GM18507 (cell line): ENCODE data around the gene COL13A1.

ENCODE experiments used
- DNase-seq: peaks from one replicate; pipeline ENCODE4 v3.0.0; 2011; ENCODE audit warnings: low read depth; ENCODE audit not compliant: insufficient read length; ENCODE audit errors: extremely low spot score
- FAIRE-seq: peaks from 2 replicates; lab custom pipeline; 2011; peaks lifted over from hg19 to GRCh38; lab: Jason Lieb, UNC

The COL13A1 gene

GRCh38 chr10:69897432-69897831 lies 95.7 kb downstream of the COL13A1 start:
- DNase-seq = no peak
- FAIRE-seq = no peak

GRCh38 chr10:69897999-69898398 lies 96.3 kb downstream of the COL13A1 start:
- DNase-seq (no peak), FAIRE-seq (no peak)

DNA sequence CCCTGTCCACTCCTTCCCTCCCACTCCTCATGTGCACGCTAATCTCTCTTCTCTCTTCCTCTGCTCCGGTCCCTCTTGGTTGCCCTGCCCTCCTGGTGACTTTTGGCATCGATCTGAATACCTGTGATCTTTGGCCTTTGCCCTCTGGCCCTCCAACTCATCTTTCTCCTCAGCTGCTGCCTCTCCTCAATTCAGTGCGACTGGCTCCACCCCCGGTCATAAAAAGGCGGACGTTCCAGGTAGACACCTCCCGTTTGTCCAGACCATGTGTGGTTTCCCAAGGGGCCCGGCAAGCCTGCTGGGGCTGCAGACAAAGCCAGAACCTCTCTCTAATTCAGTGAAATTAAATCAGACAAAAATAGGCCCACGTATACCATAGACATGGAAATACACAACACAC lies 96.8 kb downstream of the COL13A1 start:
- no peak for DNase-seq
- no peak for FAIRE-seq

- no peak for FAIRE-seq
Measured at GRCh38 chr10:69898941-69899340, 97.2 kb downstream of the COL13A1 start.

GRCh38 chr10:69899727-69900595 lies 98.3 kb downstream of the COL13A1 start:
- FAIRE-seq (no peak), DNase-seq (no peak)

More at GRCh38 chr10:69898941-69899340, 97.2 kb downstream of the COL13A1 start:
- no peak for DNase-seq

GRCh38 chr10:69901022-69901421 lies 99.3 kb downstream of the COL13A1 start:
- FAIRE-seq = no peak
- no peak for DNase-seq

DNA sequence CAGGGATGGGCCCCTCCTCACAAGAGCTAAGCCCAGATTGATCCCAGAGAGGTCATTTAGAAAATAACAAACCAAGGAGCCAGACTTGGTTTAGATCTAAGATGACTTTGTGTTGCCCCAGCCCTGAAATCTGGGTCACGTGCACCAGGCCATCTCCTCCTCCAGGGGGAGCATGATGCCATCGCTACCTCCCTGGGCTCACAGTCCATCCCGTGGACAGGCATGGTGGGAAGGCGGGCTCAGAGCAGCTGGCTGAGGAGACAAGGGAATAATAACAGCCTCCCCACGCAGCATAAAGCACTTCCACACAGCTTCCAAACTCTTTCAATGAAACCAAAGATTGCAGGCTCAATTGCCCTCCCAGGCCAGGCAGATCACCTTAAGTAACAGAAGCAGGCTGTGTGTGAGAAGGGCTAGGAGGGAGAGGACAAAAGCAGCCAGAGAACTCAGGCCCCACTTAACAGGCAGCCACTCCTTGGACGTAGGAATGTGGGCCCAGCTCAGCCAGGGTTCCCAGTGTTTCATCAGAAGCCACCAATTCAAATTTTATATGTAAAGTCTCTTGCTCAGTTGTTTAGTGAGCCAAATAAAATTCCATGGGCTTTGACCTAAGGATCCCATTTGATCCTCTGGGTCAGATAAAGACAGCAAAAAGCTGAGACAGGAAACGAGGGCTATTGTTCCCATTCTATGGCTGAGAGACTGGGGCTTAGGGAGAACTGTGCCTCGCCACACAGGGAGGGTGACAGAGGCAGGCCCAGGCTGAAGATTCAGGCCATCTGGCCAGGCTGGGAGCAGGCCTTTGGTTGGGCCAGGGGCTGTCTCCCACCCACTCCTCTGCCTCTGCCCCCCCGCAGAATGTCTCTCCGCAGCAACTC lies 100.2 kb downstream of the COL13A1 start:
- DNase-seq = peak; percentile 11

GRCh38 chr10:69902835-69903535 lies 101.3 kb downstream of the COL13A1 start:
- DNase-seq = no peak
- no peak for FAIRE-seq

More for the DNA sequence above, 100.2 kb downstream of the COL13A1 start:
- FAIRE-seq = no peak

GRCh38 chr10:69904533-69904932 lies 102.8 kb downstream of the COL13A1 start:
- DNase-seq (no peak), FAIRE-seq (no peak)

- no peak for DNase-seq
- FAIRE-seq = no peak
Measured at GRCh38 chr10:69906425-69906824, 104.7 kb downstream of the COL13A1 start.

DNA sequence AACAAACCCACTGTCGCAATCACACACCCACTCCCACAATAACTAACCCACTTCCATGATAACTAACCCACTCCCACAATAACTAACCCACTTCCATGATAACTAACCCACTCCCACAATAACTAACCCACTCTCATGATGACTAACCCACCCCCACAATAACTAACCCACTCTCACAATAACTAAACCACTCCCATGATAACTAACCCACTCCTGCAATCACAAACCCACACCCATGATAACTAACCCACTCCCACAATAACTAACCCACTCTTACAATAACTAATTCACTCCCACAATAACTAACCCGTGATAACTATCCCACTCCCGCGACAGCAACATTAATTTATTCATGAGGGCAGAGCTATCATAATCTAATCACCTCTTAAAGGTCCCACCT lies 105.8 kb downstream of the COL13A1 start:
- DNase-seq (no peak), FAIRE-seq (no peak)

DNA sequence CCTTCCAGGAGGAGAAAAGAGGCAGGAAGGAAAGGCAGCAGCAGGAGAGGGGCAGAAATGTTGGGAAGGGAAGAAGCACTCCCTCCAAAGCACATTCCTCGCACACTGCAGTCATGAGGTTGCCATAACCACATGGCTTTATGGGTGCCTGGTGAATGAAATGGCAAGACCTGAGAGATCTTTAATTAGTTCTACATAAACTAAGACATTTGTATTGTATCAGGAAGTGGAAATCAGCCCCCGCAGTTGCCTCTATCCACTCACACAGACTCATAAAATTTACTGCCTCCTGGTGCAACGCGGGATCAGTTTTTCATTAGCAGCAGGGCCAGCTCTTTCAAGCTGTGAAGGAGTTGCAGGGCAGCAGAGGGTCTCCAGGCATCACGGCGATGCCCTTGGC lies 106.4 kb downstream of the COL13A1 start:
- DNase-seq (no peak), FAIRE-seq (no peak)

DNA sequence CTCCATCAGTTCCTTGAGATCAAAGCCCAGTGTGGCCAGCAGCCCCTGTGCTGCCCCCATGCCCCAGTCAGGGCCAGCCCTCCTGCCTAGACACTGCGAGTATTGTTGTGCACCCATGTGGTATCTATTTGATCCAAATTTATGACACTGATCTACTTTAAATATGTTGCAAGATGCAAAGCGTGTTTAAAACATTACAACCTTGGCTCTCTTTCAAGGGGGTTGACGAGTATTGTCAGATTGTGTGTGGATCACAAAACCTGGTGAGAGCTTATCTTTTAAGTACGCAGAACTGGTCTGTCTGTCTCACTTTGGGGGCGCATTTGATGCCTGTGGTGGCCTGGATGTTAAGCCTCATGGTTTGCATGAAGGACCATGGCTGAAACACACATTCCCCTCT lies 108.9 kb downstream of the COL13A1 start:
- no peak for DNase-seq
- no peak for FAIRE-seq

DNA sequence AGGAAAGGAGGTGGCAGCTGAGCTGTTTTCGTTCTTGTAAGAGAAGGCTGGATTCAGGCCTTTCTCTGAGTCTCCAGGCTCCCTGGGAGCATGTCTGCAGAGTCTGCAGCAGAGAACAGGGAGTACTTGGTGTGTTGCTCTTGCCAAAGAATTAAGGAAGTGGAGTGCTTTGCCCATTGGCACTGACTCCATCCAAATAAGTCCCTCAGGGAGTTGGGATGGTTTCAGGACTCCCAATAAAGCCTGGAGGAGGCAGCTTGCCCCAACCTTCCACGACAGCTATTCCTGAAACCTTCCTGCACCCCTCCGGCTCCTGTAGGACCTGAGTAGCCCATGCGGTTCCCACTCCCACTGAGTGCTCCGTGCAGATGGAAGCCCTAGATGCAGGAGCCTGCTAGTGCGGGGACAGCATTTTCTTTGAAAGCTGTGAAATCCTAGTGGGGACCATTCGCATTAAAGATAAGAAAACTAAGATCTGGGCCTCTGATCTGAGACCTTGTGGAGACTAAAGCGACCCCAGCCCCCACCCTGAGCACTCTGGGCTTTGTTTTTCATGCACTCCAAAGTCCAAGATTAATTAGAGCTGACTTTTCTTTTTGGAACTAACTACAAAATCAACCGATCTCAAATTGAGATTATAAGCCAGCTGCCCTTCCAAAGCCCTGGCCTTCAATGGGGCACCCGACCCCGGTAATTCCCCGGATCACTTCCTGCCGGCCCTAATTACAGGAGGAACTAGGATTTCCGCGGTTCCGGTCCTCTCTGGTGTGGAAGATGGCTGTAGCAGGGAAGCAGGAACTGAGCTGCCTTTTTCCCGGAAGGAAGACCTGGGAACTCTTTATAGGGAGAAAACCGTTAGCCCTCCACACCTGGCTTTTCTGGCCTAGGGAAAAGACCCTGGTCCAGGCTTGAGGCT lies 110.2 kb downstream of the COL13A1 start:
- FAIRE-seq = no peak
- DNase-seq = no peak

DNA sequence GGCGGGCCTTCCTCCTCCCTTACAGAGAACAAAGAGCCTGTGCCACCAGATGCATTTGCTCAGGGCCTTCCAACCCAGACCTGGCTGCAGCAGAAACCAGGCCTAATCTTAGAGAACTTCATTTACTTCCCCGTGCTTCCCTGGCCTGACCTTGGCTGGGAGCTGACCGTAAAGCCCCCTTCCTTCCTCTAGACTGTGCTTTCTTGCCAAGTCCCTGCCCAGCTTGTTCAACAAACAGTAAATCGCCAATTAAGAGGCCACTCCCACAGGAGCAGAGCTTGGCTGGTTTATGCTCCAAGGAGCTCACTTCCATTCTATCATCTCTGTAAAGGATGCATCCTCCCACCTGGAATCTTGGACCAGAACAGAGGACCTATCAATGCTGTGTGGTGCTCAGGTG lies 110.9 kb downstream of the COL13A1 start:
- FAIRE-seq = no peak

DNA sequence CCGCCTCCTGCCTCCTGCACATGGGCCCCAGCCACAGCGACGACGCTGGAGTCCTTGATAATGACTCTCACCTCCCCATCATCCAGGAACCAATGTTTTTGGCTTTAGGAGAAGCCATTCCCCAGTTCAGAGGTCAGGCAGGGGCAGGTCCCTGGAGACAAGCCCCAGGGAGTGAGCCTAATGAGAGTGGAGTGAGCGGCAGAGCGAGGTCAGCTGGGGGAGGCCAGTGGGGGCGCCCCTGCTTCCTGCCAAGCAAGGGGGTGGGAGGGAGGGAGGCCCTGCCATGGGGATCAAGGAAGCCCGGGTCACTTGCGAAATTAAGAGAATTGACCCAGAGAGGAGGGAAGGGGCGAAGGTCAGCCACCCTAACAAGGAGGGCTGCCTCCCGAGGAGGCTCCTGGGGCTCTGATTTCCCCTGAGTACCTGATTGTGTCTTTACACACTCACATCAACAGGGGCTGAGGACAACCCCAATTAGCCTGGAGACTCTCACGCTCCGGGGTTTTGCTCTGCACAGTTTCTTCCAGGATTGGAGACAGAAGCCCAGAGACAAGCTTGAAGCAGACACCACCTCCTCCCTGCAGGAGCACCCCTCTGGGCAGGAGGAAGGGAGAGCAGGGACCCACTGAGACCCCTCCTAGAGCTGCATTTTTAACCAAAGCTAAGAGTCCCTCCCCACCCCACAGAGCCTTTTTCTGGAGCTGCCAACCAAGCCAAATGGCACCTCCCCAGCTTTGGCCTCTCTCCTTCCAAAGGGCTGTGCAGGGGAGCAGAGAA lies 112.1 kb downstream of the COL13A1 start:
- no peak for DNase-seq
- no peak for FAIRE-seq

More for the DNA sequence above, 110.9 kb downstream of the COL13A1 start:
- DNase-seq = no peak

DNA sequence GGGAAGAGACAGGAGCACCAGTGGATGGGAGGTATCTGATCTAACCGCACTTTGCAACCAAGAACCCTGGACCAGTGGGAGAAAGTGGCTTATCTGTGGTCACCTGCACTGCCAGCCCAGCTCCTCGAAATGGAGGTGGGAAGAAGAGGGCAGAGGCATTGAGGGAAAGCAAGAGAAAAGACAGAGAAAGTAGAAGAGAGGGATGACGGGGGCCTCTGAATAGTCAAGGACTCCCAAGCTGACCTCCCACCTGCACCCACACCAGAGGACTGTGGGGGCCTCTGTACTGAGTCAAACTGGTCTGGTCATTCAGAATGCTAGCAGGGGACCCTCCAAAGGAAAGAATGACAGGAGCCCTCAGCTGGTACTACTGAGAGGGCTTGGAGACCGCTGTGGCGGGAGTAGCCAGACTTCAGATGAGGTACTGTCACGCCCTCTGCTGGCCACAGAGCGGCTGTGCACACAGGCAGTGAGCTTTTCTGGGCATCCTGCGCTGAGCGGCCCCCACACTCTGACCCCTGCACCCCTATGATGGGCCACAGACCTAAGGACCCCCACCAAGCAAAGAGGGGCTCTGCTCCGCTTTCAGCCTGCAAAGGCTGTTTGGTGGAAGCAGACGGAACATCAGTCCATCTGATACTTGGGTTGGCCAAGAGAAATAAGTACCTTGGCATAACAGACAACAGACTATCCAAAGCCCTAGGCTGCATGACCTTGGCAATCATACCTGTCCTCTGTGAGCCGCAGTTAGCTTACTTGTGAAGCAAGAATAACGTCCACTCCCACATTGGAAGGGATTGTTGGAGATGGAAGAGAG lies 112.9 kb downstream of the COL13A1 start:
- DNase-seq = peak; percentile 56
- FAIRE-seq = no peak
